ENCODE results near the gene NDST3. TPM values are rescaled to one million over a fixed set of nuclear protein-coding genes. Genes with fewer than 3 reads are reported as not detected.

NDST3 gene
- total RNA-seq, 1 experiment from 2014 or later = 0.70 TPM

- no peak overlapping the region for H2BK20ac ChIP-seq (ENCODE audit: low read depth, low read length, poor library complexity, severe bottlenecking)
- Mint-ChIP-seq H3K36me3 (ENCODE audit: insufficient read depth in 1 of 3, low read depth in 3 of 3) (no peaks in the 10 kb centered on the region), H3K9me3 (no peaks in the 10 kb centered on the region), H3K27ac (no peak overlapping the region), H3K27me3 (ENCODE audit: low read depth) (no peaks in the 10 kb centered on the region), H3K4me1 (peaks cover 6 to 8% of the 10 kb centered on the region in 2 experiments), H3K4me3 (no peak overlapping the region)
- no peak overlapping the region for H2BK12ac ChIP-seq (ENCODE audit: insufficient read length, low read depth, low read length)
- no peak overlapping the region for H3K9ac ChIP-seq (ENCODE audit: extremely low read depth, insufficient read length, low read length)
- H2BK120ac ChIP-seq (ENCODE audit: low read depth, low read length, poor library complexity, severe bottlenecking) = no peak overlapping the region
- H2BK5ac ChIP-seq (ENCODE audit: insufficient read length, low read length) = no peak overlapping the region
- H3K9me3 ChIP-seq (ENCODE audit: control insufficient read depth, low read depth, low read length) = no peaks in the 10 kb centered on the region
- no peak overlapping the region for H3K14ac ChIP-seq (ENCODE audit: insufficient read depth, low read length)
- no peak overlapping the region for H3K4ac ChIP-seq (ENCODE audit: low read depth, low read length)
- no peak overlapping the region for H2AFZ ChIP-seq (ENCODE audit: low read length)
- no peaks in the 10 kb centered on the region for H3K27me3 ChIP-seq (ENCODE audit: insufficient read depth, low read length)
- TF ChIP-seq CTCF (conservative IDR thresholded peaks at IDR 0.05) = no peak
- H3K56ac ChIP-seq (ENCODE audit: insufficient read length, low read depth, low read length) = no peak overlapping the region
- H4K5ac ChIP-seq (ENCODE audit: insufficient read length, low read depth, low read length) = no peak overlapping the region
- DNase-seq = no peak
- H3K4me1 ChIP-seq (ENCODE audit: insufficient read depth, low read length) = no peaks in the 10 kb centered on the region
- no peak overlapping the region for H3T11ph ChIP-seq (ENCODE audit: low read length)
- H4K8ac ChIP-seq (replicated peaks; ENCODE audit: insufficient read length, low read depth, low read length) = no peak overlapping the region
- H4K20me1 ChIP-seq (ENCODE audit: control insufficient read depth, insufficient read depth, insufficient read length) = no peaks in the 10 kb centered on the region
- H4K91ac ChIP-seq (ENCODE audit: insufficient read length, low read depth, low read length) = no peak overlapping the region
- H3K23me2 ChIP-seq (ENCODE audit: insufficient read length, low read depth, low read length, poor library complexity, severe bottlenecking) = no peaks in the 10 kb centered on the region
- no peak overlapping the region for H2AK5ac ChIP-seq (ENCODE audit: insufficient read length, low read length)
- H3K4me2 ChIP-seq (ENCODE audit: insufficient read depth, insufficient read length, low read length) = no peak overlapping the region
- H3K18ac ChIP-seq (ENCODE audit: insufficient read length, low read depth, low read length) = no peak overlapping the region
- no peak overlapping the region for H3K23ac ChIP-seq (ENCODE audit: insufficient read length, low read depth, low read length)
- H2BK15ac ChIP-seq (ENCODE audit: low read depth, low read length) = no peak overlapping the region
- no peak overlapping the region for H3K27ac ChIP-seq (ENCODE audit: insufficient read length, low read depth, low read length)
- H3K79me2 ChIP-seq (ENCODE audit: insufficient read depth, low read length) = no peaks in the 10 kb centered on the region
- no CpG with 5 or more reads among the region's 3 CpGs for WGBS (ENCODE audit: extremely low coverage, insufficient read length, low lambda C conversion rate)
- no peaks in the 10 kb centered on the region for H3K79me1 ChIP-seq (ENCODE audit: insufficient read depth, low read depth, low read length, poor library complexity, severe bottlenecking)
Measured at GRCh38 chr4:118213101-118213500, 178.8 kb downstream of the NDST3 start.
